ENCODE measurements around the gene TCERG1L.

TCERG1L gene

DNA sequence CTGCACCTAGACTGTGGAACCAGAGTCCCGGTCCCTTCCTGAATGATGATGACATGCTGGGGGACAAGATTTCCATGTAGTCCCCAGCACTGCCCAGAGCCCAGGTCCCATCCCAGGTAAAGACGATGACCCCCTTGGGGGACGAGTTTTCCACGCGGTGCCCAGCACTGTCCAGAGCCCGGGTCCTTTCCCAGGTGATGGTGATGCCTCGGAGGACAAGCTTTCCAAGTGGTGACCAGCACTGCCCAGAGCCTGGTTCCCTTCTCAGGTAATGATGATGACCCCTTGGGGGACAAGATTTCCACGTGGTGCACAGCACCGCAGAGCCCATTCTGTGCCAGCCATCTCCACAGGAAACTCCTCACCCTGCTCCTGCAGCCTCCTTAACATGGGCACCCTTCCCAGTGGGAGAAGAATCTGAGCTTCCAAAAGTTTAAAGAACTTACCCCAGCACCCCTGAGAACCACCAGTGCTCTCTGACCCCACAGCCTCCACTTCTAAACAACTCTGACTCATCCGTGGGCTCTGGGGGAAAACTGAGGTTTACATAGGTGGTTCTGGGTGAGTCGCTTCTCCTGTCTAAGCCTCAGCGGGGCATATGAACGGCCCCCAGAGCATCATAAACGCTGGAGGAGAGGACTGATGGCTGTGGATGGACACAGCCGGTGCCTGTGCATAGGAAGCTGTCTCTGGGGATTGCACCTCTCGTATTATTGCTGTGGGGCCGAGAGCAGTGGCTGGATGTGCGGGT, 233.2 kb downstream of the TCERG1L start:
- DNase-seq, result no peak

DNA sequence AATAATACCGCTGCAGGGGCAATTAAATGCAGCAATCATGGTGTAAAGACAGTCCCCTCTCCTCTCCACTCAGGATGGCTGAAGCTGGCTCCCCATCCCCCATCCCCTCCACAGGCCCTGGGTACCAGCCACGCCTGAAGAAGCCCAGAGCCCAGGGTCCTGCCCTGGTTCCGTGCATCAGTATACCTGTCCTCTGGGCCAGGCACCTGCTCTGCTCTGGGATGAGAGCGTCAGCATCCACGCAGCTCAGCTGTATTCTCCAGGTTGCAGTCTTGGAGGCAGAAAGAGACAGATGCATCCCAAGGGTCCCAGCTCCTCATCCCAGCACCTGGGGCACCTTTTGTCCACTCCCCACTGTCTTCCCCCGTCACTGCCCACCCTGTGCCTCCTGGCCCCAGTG, 233.8 kb downstream of the TCERG1L start:
- DNase-seq, result no peak

GRCh38 chr10:131077031-131077430, 234.5 kb downstream of the TCERG1L start:
- DNase-seq, result no peak

DNA sequence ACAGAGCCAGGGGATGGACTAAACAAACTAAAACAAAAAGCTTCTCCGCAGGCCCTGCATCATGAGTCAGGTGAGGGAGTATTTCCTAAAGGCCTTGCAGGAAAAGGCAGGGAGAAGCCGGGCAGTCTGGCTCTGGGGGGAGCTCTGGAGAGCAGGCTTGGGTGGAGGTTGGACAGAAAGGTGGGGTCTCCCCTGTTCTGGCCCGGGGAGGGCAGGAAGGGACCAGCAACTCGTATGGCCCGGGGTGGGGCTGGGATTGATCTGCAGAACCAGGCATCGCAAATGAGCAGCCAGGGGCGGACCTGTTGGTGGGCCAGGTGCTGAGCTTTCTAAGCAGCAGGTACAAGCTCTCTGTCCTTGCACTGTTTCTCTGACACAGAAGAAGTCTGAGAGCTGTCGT, 235.2 kb downstream of the TCERG1L start:
- no peak for DNase-seq

- DNase-seq, result no peak
Measured at GRCh38 chr10:131075218-131075770, 236.2 kb downstream of the TCERG1L start.

DNA sequence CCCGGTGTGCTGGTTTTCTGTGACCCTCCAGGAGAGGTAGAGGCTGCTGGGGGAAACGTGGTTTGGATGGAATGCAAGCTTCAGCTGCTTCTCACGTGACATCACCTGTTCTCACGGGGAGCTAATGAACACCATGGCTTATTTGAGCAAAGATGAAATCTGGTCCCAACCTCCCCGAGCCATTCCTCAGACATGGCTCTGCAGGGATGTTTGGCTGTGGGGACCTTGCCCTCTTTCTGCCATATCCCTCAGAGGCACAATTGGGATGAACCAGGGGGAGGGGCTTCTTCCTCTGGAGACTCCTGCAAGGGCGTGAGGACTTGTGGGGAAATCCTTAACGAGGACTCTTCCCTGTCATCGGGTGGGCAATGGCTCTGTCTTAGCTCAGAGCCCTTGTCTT, 236.8 kb downstream of the TCERG1L start:
- DNase-seq, result no peak

DNA sequence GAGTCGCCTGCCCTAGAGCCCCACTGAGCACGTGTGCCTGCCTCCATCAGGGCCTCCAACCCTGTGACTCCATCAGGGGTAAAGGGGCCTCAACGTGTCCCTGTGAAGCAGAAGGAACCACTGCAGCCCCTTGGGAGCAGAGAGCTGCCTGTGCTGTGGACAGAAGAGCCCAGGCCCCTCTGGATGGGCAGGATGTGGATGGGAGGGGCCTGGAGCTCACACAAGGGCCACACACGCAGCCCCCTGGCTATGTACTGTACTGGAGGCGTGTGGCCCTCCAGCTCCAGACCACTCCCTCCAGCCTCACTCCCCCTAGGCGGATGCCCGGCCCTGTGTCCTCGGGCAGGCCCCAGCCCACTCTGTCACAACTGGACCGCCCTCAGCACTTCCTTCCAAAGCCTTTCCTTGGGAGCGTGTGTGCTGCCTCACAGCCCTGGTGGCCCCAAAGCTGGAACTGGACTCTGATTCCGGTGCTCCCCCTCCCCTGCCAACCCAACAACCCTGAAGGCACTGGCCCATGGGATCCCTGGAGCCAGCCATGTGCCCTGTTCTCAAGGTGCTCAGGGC, 238.0 kb downstream of the TCERG1L start:
- no peak for DNase-seq

DNA sequence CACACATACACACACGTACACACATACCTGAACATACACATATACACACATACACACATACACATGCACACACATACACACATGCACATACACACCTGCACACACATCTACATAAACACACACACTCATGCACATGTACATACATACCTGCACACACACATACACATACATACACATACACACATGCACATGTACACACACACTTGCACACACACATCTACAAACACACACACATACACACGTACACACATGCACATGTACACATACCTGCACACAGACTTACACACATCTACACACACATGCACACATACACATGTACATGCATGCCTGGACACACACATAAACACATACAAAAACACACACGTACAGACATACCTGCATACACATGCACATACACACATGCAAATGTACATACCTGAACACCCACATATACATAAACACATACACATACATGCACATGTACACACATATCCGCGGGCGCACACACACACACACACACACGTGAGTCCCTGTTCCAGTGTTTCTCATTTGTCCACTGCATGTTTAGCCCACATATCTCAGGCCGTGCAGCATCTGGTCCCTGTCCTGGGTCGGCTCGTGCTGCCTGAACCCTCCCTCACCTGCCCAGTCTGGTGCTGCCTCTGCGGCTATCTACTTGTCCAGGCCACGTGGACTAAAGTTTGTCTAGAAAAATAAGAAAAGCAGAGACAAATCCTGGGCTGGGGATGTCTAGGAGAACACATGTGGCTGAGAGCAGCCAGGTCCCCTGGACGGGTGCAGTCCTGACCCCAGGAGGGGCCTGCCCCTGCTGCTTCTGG, 238.7 kb downstream of the TCERG1L start:
- DNase-seq, result no peak

- no peak for DNase-seq
Measured at GRCh38 chr10:131071721-131072120, 239.8 kb downstream of the TCERG1L start.

GRCh38 chr10:131070856-131071255, 240.7 kb downstream of the TCERG1L start:
- no peak for DNase-seq

DNA sequence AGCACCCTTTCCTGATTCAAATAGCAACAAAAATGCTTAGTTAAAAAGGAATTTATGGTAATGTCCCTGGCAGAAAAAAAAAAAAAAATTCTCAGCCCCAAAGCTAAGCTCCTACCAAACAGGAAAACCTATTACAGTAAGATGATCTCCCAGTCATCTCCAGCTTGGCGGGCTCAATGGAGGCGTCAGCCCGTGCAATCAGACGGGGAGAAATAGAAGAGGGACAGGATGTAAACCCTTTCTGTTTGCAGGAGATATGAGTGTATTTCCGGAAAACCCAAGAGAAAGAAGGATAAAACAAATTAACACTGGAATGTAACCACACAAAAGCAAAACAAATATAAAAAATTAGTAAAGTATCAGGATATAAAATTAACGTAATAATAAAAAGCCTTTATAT, 242.8 kb downstream of the TCERG1L start:
- DNase-seq, result no peak

DNA sequence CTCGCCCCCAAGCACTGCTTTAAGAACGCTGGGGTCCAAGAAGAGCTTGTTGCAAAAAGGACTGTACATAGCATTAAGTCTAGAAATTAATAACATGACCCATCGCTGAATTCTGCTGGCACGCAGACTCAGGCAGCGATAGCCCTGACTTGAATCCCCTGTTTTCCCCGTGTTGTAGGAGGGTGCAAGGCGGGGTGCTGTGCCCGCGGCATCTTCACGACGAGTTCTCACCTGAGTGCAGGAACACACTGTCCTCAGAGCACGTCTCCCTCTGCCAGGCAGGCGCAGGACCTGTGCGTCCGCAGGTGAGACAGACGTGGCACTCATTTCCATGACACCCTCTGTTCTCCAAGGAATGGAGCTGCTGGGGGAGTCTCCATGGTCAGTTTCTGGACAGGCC, 243.2 kb downstream of the TCERG1L start:
- DNase-seq, result no peak

DNA sequence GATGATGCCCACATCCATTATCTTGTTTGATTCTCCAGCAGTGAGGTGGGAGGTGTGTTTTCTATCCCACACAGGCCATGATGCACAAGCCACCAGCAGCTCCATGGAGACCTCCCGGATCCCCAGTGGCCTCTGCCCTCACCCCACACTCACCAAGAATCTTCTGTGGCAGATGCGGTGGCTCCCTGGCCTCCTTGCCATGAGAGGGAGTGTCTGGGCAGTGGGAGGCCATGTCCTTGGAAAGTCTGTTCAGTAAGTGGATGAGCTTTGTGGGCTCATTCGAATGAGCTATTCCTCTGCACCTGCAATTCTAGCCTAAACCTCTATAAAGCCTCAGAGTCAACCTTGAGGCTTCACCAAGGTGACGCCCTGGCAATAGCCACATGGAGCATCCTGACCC, 243.8 kb downstream of the TCERG1L start:
- no peak for DNase-seq

DNA sequence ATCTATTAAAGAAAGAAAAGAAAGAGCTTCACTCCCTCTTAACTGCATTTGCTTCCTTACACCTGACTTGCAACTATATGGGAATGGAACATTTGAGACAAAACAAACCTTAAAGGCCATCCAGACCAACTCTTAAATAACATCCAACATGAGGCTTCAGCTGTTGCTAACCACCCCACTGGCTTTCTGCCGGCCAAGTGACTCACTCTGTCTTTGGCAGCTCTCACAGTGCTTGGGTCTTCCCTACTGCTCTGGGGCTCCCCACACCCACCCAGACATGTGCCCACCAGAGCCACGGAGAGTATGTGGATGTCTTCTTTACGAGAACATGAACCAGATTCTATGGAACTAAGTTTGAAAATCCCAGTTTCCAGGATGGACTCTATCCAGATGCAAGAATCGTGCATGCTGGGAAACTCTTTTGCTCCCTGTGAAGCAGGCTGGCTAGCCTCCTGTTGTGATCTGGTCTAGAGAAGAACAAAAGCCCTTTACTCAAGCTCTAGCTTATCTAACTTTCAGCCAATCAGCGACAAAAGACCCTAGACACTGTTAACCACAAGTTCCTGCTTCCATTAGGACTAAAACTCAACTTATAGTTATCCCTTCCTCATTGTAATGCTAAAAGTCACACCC, 245.7 kb downstream of the TCERG1L start:
- DNase-seq, result no peak

DNA sequence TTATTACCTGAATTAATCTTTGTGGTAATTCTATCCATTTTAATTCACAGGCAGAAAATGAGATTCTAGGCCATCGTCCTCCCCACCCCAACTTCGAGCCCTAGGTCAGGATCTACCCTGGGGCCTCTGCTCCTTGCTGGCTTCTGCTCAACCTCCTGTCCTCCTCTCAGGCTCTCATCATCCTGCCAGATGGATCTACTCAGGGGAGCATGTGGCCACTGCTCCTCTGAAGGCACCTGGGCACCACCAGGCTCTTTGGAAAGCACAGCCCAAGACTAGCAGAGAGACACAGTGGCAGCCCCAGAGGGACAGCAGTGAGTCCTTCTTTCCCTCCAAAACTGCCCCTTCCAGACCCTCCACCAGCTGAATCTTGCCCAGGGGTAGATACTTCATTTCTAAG, 248.2 kb downstream of the TCERG1L start:
- no peak for DNase-seq

GRCh38 chr10:131062621-131063260, 248.8 kb downstream of the TCERG1L start:
- no peak for DNase-seq

- DNase-seq, result no peak
Measured at GRCh38 chr10:131061216-131061615, 250.3 kb downstream of the TCERG1L start.

- DNase-seq, result no peak
Measured at GRCh38 chr10:131059881-131060280, 251.6 kb downstream of the TCERG1L start.

- DNase-seq, result no peak
Measured at GRCh38 chr10:131058799-131059198, 252.7 kb downstream of the TCERG1L start.

- no peak for DNase-seq
Measured at GRCh38 chr10:131056781-131057180, 254.7 kb downstream of the TCERG1L start.

- no peak for DNase-seq
Measured at GRCh38 chr10:131056091-131056579, 255.4 kb downstream of the TCERG1L start.

GRCh38 chr10:131055437-131055836, 256.1 kb downstream of the TCERG1L start:
- DNase-seq, result no peak

- no peak for DNase-seq
Measured at GRCh38 chr10:131053192-131053591, 258.3 kb downstream of the TCERG1L start.

Data from CD4-positive, alpha-beta T cell treated with Interleukin-4 for 4 hours (primary cell).